Kidney (tissue), 14 donors: ENCODE results near the gene PLPPR5. TPM values are rescaled to one million over a fixed set of nuclear protein-coding genes. Genes with fewer than 3 reads are reported as not detected.

Experiments
- DNase-seq, 5 donors: peaks; one replicate each; pipeline ENCODE4 v3.0.0-alpha.2; 2013 to 2020
- FAIRE-seq: peaks from 2 replicates; lab custom pipeline; 2012; peaks lifted over from hg19 to GRCh38; lab: Jason Lieb, UNC
- H3K27ac ChIP-seq, 2 donors: one replicate each; pipeline ENCODE4 v1.7.0; 2013; ENCODE audit warnings: low read depth in 2 of 2, low read length in 2 of 2, inconsistent platforms in 1 of 2
- H3K27me3 ChIP-seq: one replicate; pipeline ENCODE4 v1.7.1; 2013; ENCODE audit warnings: low read length, inconsistent platforms; ENCODE audit not compliant: control insufficient read depth, insufficient read depth
- H3K36me3 ChIP-seq, 3 donors: one replicate each; pipeline versions ENCODE4 v1.7.0 to v1.7.1; 2013; ENCODE audit warnings: low read length in 3 of 3, control low read depth in 1 of 3, inconsistent platforms in 1 of 3; ENCODE audit not compliant: insufficient read depth in 3 of 3, control insufficient read depth in 2 of 3
- H3K4me1 ChIP-seq, 3 donors: one replicate each; pipeline versions ENCODE4 v1.7.0 to v1.7.1; 2013; ENCODE audit warnings: low read length in 3 of 3, inconsistent platforms in 1 of 3, low read depth in 1 of 3; ENCODE audit not compliant: control insufficient read depth in 2 of 3, insufficient read depth in 2 of 3
- H3K4me3 ChIP-seq, 3 donors: one replicate each; pipeline versions ENCODE4 v1.7.0 to v1.8.1; 2013; ENCODE audit warnings: low read length in 3 of 3, control low read depth in 1 of 3, inconsistent platforms in 1 of 3
- H3K9ac ChIP-seq, 3 donors: one replicate each; pipeline versions ENCODE4 v1.7.0 to v1.7.1; 2013; ENCODE audit warnings: low read length in 3 of 3, control low read depth in 1 of 3, inconsistent platforms in 1 of 3
- H3K9me3 ChIP-seq, 3 donors: one replicate each; pipeline versions ENCODE4 v1.7.0 to v1.7.1; 2013; ENCODE audit warnings: low read length in 3 of 3, control low read depth in 1 of 3, inconsistent platforms in 1 of 3; ENCODE audit not compliant: control insufficient read depth in 2 of 3, insufficient read depth in 1 of 3
- intact Hi-C: fragments of 100-400 bp; cut with DNase I; formaldehyde crosslinking; loops from one replicate; pipeline ENCODE4 v1.11.1; 2022
- polyA plus RNA-seq: library from polyadenylated mRNA; stranded (reverse); fragments of 350-450 nt; fragmentation: Illumina TruSeq; extraction: RNeasy Lipid Tissue Mini Kit (QIAGEN cat#74804); gene quantifications from one replicate; pipeline ENCODE4 v1.2.3, GENCODE V29; 2014; ENCODE audit warnings: low read depth, low replicate concordance; ENCODE audit not compliant: insufficient read depth
- total RNA-seq: library from RNA; stranded (reverse); fragmentation: NEBNext Ultra II Directional; extraction: Animal tissue kit (Norgen Biotek cat#: 25700); gene quantifications from one replicate; pipeline ENCODE4 v1.2.1, GENCODE V29; 2021
- TF ChIP-seq, protein P1 (sequence below): IDR thresholded peaks from 3 replicates; pipeline ENCODE4 v1.5.1; 2012; ENCODE audit warnings: mild to moderate bottlenecking, moderate library complexity, borderline replicate concordance; ENCODE audit not compliant: insufficient read depth; ENCODE audit errors: extremely low read depth
- donor health status: control.
- donor health status: control.
- donor health status: control.
- donor health status: control.
- donor health status: control.
- donor health status: DM: yes; HTN: yes; CAD: no.
- donor health status: Normal renal cell carcinoma (clear cell type).

The PLPPR5 gene
- total and polyA plus RNA-seq, 2 donors from 2014 or later, result 0.09 TPM; not detected in 1

DNA sequence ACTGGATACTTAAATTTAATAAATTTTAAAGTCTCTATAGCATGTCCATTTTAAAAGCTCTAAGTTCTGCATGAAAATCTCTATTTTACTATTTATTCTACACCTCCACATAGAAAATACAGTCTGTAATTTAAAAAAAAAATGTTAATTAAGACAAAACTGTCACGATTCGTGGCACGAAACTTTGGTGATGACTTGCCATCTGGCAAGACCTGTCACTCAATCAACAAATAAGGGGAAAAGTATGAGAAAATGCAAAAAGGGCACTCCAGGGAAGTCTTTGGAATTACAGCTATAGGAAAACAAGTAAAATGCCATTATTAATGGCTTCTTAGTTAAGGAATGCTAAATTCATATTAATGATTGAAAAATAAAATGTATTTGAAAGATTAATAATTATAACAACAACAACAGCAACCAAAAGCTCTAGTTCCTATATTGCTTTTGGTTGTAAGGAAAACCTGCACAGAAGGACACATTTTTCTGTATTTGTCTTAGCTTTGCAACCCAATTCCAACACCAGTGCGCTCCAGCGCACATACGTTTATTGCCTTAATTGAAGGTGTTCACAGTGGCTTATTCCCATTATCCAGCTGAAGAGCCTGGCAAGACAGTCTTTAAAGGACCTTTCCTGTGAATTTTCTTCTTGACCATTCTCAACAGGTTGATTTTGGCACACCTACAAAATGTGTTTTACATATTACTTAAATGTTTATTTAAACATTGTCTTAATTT is 107.8 kb downstream of the PLPPR5 start:
- FAIRE-seq (no peak), DNase-seq (peak in 3 of 5 donors; percentile 47 to 63 (median 53))
- Histone ChIP-seq H3K27ac (no peak overlapping the region), H3K4me1 (no peaks in the 10 kb centered on the region), H3K27me3 (no peaks in the 10 kb centered on the region), H3K9ac (no peak overlapping the region), H3K4me3 (no peak overlapping the region), H3K36me3 (no peaks in the 10 kb centered on the region), H3K9me3 (no peaks in the 10 kb centered on the region)
- intact Hi-C loops, result no loop called here
- TF ChIP-seq, protein P1, sequence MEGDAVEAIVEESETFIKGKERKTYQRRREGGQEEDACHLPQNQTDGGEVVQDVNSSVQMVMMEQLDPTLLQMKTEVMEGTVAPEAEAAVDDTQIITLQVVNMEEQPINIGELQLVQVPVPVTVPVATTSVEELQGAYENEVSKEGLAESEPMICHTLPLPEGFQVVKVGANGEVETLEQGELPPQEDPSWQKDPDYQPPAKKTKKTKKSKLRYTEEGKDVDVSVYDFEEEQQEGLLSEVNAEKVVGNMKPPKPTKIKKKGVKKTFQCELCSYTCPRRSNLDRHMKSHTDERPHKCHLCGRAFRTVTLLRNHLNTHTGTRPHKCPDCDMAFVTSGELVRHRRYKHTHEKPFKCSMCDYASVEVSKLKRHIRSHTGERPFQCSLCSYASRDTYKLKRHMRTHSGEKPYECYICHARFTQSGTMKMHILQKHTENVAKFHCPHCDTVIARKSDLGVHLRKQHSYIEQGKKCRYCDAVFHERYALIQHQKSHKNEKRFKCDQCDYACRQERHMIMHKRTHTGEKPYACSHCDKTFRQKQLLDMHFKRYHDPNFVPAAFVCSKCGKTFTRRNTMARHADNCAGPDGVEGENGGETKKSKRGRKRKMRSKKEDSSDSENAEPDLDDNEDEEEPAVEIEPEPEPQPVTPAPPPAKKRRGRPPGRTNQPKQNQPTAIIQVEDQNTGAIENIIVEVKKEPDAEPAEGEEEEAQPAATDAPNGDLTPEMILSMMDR, result no peak

DNA sequence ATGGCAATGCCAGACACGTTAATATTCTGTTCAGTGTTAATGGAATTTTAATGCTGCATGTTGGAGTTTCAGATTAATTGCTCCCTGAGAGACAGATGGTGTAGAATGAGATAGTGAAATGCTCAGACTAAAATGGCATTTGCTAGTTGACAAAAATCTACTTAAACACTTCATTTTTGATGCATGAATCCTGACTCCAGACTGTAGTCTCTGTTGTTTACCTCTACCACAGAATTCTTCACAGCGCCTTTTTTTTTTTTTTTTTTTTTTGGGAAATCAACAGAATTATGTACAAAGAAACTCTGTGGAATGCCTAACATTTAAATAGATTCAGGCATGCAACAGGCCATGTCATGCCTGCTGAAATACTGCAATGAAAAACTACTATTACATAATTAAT is 111.3 kb downstream of the PLPPR5 start:
- Histone ChIP-seq H3K27ac (no peak overlapping the region), H3K9me3 (no peaks in the 10 kb centered on the region), H3K4me3 (no peak overlapping the region), H3K27me3 (no peaks in the 10 kb centered on the region), H3K9ac (no peak overlapping the region), H3K36me3 (no peaks in the 10 kb centered on the region), H3K4me1 (no peaks in the 10 kb centered on the region)
- intact Hi-C loops, result no loop called here
- FAIRE-seq (no peak), DNase-seq (no peak)
- TF ChIP-seq, protein P1, result no peak

DNA sequence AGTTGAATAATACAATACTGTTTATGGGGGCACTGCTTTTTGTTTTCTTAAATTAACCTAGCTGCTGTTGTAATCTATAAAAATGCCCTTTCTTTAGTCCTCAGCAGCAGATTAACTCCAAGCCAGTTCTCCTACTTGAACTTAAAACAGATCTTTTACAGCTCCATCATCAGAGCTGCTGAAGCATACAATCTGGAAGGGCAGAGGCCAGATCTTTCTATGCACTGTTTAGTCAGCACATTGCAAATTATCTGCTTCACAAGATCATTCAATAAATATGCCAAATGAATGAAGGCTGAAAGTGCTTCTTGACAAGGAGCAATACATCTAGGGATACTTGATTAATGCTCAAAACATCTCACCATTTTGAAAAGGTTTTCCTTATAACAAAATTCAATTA is 115.8 kb downstream of the PLPPR5 start:
- Histone ChIP-seq H3K4me3 (no peak overlapping the region), H3K9me3 (no peaks in the 10 kb centered on the region), H3K9ac (no peak overlapping the region), H3K27me3 (no peaks in the 10 kb centered on the region), H3K4me1 (no peaks in the 10 kb centered on the region), H3K36me3 (no peaks in the 10 kb centered on the region), H3K27ac (no peak overlapping the region)
- no peak for DNase-seq
- intact Hi-C loops, result no loop called here
- no peak for FAIRE-seq
- TF ChIP-seq, protein P1, result no peak
